Pancreas (tissue), 10 donors: ENCODE measurements around the gene RAPGEF6. TPM values are rescaled to one million over a fixed set of nuclear protein-coding genes. Genes with fewer than 3 reads are reported as not detected.

Source experiments
- ATAC-seq, 4 donors: fragments of 200-7000 bp; cut with Tn5 transposase; one replicate each; pipeline versions ENCODE4 v1.8.0 to v1.9.1; 2020; ENCODE audit warnings: mild to moderate bottlenecking in 4 of 4, moderate library complexity in 4 of 4
- DNase-seq, 6 donors: peaks; one replicate each; pipeline ENCODE4 v3.0.0-alpha.2; 2020
- FAIRE-seq: peaks from 2 replicates; lab custom pipeline; 2012; peaks lifted over from hg19 to GRCh38; lab: Jason Lieb, UNC
- H3K27ac ChIP-seq, 4 donors: fragments of 200-600 bp; sonication (generic); 1 replicate in 3 of 4; 2 replicates in 1 of 4; pipeline versions ENCODE4 v1.5.0 to v1.8.0; 2020
- H3K27me3 ChIP-seq, 4 donors: fragments of 200-600 bp; one replicate each; pipeline ENCODE4 v1.8.0; 2021
- H3K36me3 ChIP-seq, 3 donors: fragments of 200-600 bp; sonication (generic) in 1 of 3; one replicate each; pipeline versions ENCODE4 v1.5.0 to v1.8.0; 2020 to 2021
- H3K4me1 ChIP-seq, 3 donors: fragments of 200-600 bp; one replicate each; pipeline ENCODE4 v1.8.0; 2021
- H3K4me3 ChIP-seq, 4 donors: fragments of 200-600 bp; sonication (generic) in 2 of 4; one replicate each; pipeline versions ENCODE4 v1.5.0 to v1.8.0; 2020 to 2021
- H3K9me3 ChIP-seq, 4 donors: fragments of 200-600 bp; one replicate each; pipeline ENCODE4 v1.8.0; 2021
- CTCF ChIP-seq, 4 donors: fragments of 200-600 bp; sonication (generic) in 3 of 4; IDR thresholded peaks; one replicate each; pipeline versions ENCODE4 v1.5.0 to v1.8.0; 2021; ENCODE audit warnings: antibody characterized with exemption in 4 of 4
- WGBS, 2 donors: extraction: QIAGEN DNeasy Blood & Tissue Kit; methylation state at CpG; one replicate each; pipeline ENCODE4 v1.1.7; 2013; 5-methylcytosine and 5-hydroxymethylcytosine counted together
- intact Hi-C, 3 donors: fragments of 100-400 bp; cut with DNase I; formaldehyde crosslinking; loops; one replicate each; pipeline versions ENCODE4 v1.11.1 to v1.14.2; 2022
- polyA plus RNA-seq, 2 donors: library from polyadenylated mRNA; stranded (reverse); fragments of 200-250 nt; gene quantifications; one replicate each; pipeline ENCODE4 v1.2.3, GENCODE V29; 2013
- total RNA-seq, 6 donors: library from RNA; stranded (reverse); fragmentation: NEBNext Ultra II Directional in 4 of 6; extraction: Animal tissue kit (Norgen Biotek cat#: 25700) in 4 of 6; gene quantifications; one replicate each; pipeline versions ENCODE4 v1.2.1 to v1.2.4, GENCODE V29; 2021 to 2023
- donor health status: healthy with polysubstance abuse.
- donor health status: DM: no; HTN: no; CAD: no; lungs with moderate emphysema.
- donor health status: DM: no; HTN: no; CAD: no.
- donor health status: control.
- donor health status: control.
- donor health status: Bipolar disorder and iron deficiency.
- donor health status: DM: yes; HTN: yes; CAD: no.
- donor health status: DM: no; HTN: no; CAD: no.
- donor health status: DM: no; HTN: no; CAD: no.
- donor health status: DM: yes; HTN: yes; CAD: no.

RAPGEF6 gene
- total and polyA plus RNA-seq, 8 donors: 1.7 to 13.2 (median 6.7) TPM

- WGBS, 2 donors: 98% methylated on average over 13 of the region's 13 CpGs
- intact Hi-C loops: no loop called here
- Histone ChIP-seq H3K4me3 (no peak overlapping the region), H3K4me1 (peaks cover 0 to 8% (median 0%) of the 10 kb centered on the region in 3 donors), H3K27ac (no peak overlapping the region), H3K27me3 (no peaks in the 10 kb centered on the region), H3K36me3 (peaks cover 0 to 25% (median 14%) of the 10 kb centered on the region in 3 donors), H3K9me3 (no peaks in the 10 kb centered on the region)
- no peak for TF ChIP-seq CTCF (IDR thresholded peaks at IDR 0.05)
- no peak for FAIRE-seq
- no peak for DNase-seq
- ATAC-seq: no peak
Measured at GRCh38 chr5:131659290-131659689, 24.3 kb upstream of the RAPGEF6 start.

- peaks cover 0 to 19% (median 11%) of the 10 kb centered on the region in 3 donors for H3K36me3 ChIP-seq
- intact Hi-C loops: no loop called here
- FAIRE-seq: no peak
Measured at GRCh38 chr5:131654776-131655175, 19.7 kb upstream of the RAPGEF6 start.

GRCh38 chr5:131654309-131654708 is 19.3 kb upstream of the RAPGEF6 start:
- DNase-seq: no peak
- intact Hi-C loops: no loop called here
- H3K36me3 ChIP-seq: peaks cover 0 to 14% (median 6%) of the 10 kb centered on the region in 3 donors
- 75 to 77% methylated on average over 2 of the region's 2 CpGs for WGBS, 2 donors
- no peak for FAIRE-seq
- ATAC-seq: peak in 1 of 4 donors; percentile 18
- no peak for TF ChIP-seq CTCF (IDR thresholded peaks at IDR 0.05)
- H3K4me1 ChIP-seq: peaks cover 0 to 10% (median 0%) of the 10 kb centered on the region in 3 donors
- H3K9me3 ChIP-seq: no peaks in the 10 kb centered on the region
- no peak overlapping the region for H3K27ac ChIP-seq
- no peaks in the 10 kb centered on the region for H3K27me3 ChIP-seq
- H3K4me3 ChIP-seq: no peak overlapping the region

More at GRCh38 chr5:131654776-131655175, 19.7 kb upstream of the RAPGEF6 start:
- ATAC-seq: no peak
- no peaks in the 10 kb centered on the region for H3K9me3 ChIP-seq
- H3K27ac ChIP-seq: peak overlapping the region in 1 of 4 donors; percentile 41
- no peak overlapping the region for H3K4me3 ChIP-seq
- no peak for TF ChIP-seq CTCF (IDR thresholded peaks at IDR 0.05)
- WGBS, 2 donors: 87 to 89% methylated on average over 2 of the region's 2 CpGs
- no peaks in the 10 kb centered on the region for H3K27me3 ChIP-seq
- peaks cover 0 to 10% (median 0%) of the 10 kb centered on the region in 3 donors for H3K4me1 ChIP-seq
- DNase-seq: no peak

GRCh38 chr5:131649161-131649560 is 14.1 kb upstream of the RAPGEF6 start:
- 88 to 92% methylated on average over 3 of the region's 3 CpGs for WGBS, 2 donors
- DNase-seq (no peak), ATAC-seq (no peak), FAIRE-seq (peak; percentile 53)
- no peak overlapping the region for H3K4me3 ChIP-seq
- H3K27ac ChIP-seq: no peak overlapping the region
- no peak for TF ChIP-seq CTCF (IDR thresholded peaks at IDR 0.05)
- H3K4me1 ChIP-seq: peaks cover 0 to under 1% (median 0%) of the 10 kb centered on the region in 3 donors
- no peaks in the 10 kb centered on the region for H3K27me3 ChIP-seq
- peaks cover 0 to 10% (median 2%) of the 10 kb centered on the region in 3 donors for H3K36me3 ChIP-seq
- intact Hi-C loops: no loop called here
- no peaks in the 10 kb centered on the region for H3K9me3 ChIP-seq

- ATAC-seq (no peak), FAIRE-seq (no peak), DNase-seq (no peak)
- H3K4me3 ChIP-seq: no peak overlapping the region
- intact Hi-C loops: no loop called here
- 88 to 91% methylated on average over 10 of the region's 10 CpGs for WGBS, 2 donors
- TF ChIP-seq CTCF (IDR thresholded peaks at IDR 0.05): no peak
- H3K9me3 ChIP-seq: no peaks in the 10 kb centered on the region
- no peak overlapping the region for H3K27ac ChIP-seq
- H3K4me1 ChIP-seq: no peaks in the 10 kb centered on the region
- no peaks in the 10 kb centered on the region for H3K27me3 ChIP-seq
- peaks cover 0 to 10% (median 0%) of the 10 kb centered on the region in 3 donors for H3K36me3 ChIP-seq
Measured at GRCh38 chr5:131647048-131647769, 12.2 kb upstream of the RAPGEF6 start.
